Lower lobe of right lung (tissue), 2 donors: Measurements from ENCODE around the gene BTN2A1. TPM values are rescaled to one million over a fixed set of nuclear protein-coding genes. Genes with fewer than 3 reads are reported as not detected.
"Not testable (repeated sequence)": the region's sequence is repeated elsewhere in the genome, so short reads cannot be mapped to it uniquely, and the experiment has no call there.

Experiments used
- ATAC-seq, 2 donors: fragments of 200-7000 bp; cut with Tn5 transposase; one replicate each; pipeline ENCODE4 v1.9.1; 2020 to 2022; ENCODE audit warnings: mild to moderate bottlenecking in 2 of 2, moderate library complexity in 2 of 2
- DNase-seq: peaks from one replicate; pipeline ENCODE4 v3.0.0-alpha.2; 2020
- H3K27ac ChIP-seq: fragments of 200-600 bp; one replicate; pipeline ENCODE4 v1.8.0; 2022
- H3K27me3 ChIP-seq: fragments of 200-600 bp; one replicate; pipeline ENCODE4 v1.8.0; 2022; ENCODE audit warnings: low read depth
- H3K36me3 ChIP-seq: fragments of 200-600 bp; one replicate; pipeline ENCODE4 v1.8.0; 2022; ENCODE audit warnings: mild to moderate bottlenecking
- H3K4me1 ChIP-seq: fragments of 200-600 bp; one replicate; pipeline ENCODE4 v1.8.0; 2022
- H3K4me3 ChIP-seq: fragments of 200-600 bp; one replicate; pipeline ENCODE4 v1.8.0; 2022; ENCODE audit warnings: mild to moderate bottlenecking
- H3K9me3 ChIP-seq: fragments of 200-600 bp; one replicate; pipeline ENCODE4 v1.8.0; 2022
- CTCF ChIP-seq: fragments of 200-600 bp; IDR thresholded peaks from one replicate; pipeline ENCODE4 v1.8.0; 2022; ENCODE audit warnings: antibody characterized with exemption, mild to moderate bottlenecking
- intact Hi-C: fragments of 100-400 bp; cut with DNase I; formaldehyde crosslinking; loops from one replicate; pipeline ENCODE4 v1.11.0; 2022
- total RNA-seq: library from RNA; stranded (reverse); fragmentation: NEBNext Ultra II Directional; extraction: Animal tissue kit (Norgen Biotek cat#: 25700); gene quantifications from one replicate; pipeline ENCODE4 v1.2.1, GENCODE V29; 2021
- donor health status: DM: no; HTN: yes; CAD: no; lungs with severe emphysema.

Gene BTN2A1
- total RNA-seq, 1 donor from 2014 or later = 27.0 TPM

- TF ChIP-seq CTCF = no peak
These were observed 49.9 kb downstream of the BTN2A1 start for GRCh38 chr6:26507658-26508057.

GRCh38 chr6:26511033-26511432, 53.3 kb downstream of the BTN2A1 start:
- H3K27me3 ChIP-seq, DNase-seq, H3K36me3 ChIP-seq, H3K4me1 ChIP-seq, H3K4me3 ChIP-seq, H3K27ac ChIP-seq, ATAC-seq, intact Hi-C loops, H3K9me3 ChIP-seq: not testable (repeated sequence)

More at GRCh38 chr6:26507658-26508057, 49.9 kb downstream of the BTN2A1 start:
- ATAC-seq (no peak), DNase-seq (no peak)
- Histone ChIP-seq H3K27ac (no peak overlapping the region), H3K27me3 (peaks cover 5% of the 10 kb centered on the region), H3K4me1 (no peaks in the 10 kb centered on the region), H3K36me3 (no peaks in the 10 kb centered on the region), H3K9me3 (no peaks in the 10 kb centered on the region), H3K4me3 (no peak overlapping the region)
- intact Hi-C loops = no loop called here

- Histone ChIP-seq H3K36me3 (no peaks in the 10 kb centered on the region), H3K4me3 (no peak overlapping the region), H3K4me1 (peaks cover under 1% of the 10 kb centered on the region), H3K27ac (no peak overlapping the region), H3K27me3 (no peaks in the 10 kb centered on the region), H3K9me3 (no peaks in the 10 kb centered on the region)
- DNase-seq = no peak
- no peak for TF ChIP-seq CTCF
- intact Hi-C loops = no loop called here
- no peak for ATAC-seq
These were observed 57.2 kb downstream of the BTN2A1 start for GRCh38 chr6:26514984-26515383.

GRCh38 chr6:26516481-26517427, 59.0 kb downstream of the BTN2A1 start:
- intact Hi-C loops = no loop called here
- Histone ChIP-seq H3K27ac (no peak overlapping the region), H3K4me3 (no peak overlapping the region), H3K9me3 (no peaks in the 10 kb centered on the region), H3K27me3 (no peaks in the 10 kb centered on the region), H3K36me3 (no peaks in the 10 kb centered on the region), H3K4me1 (peaks cover 6% of the 10 kb centered on the region)
- ATAC-seq (no peak), DNase-seq (no peak)
- no peak for TF ChIP-seq CTCF

Other genes starting within 250 kb of the BTN2A1 start
- gene BTN3A2, start 92.8 kb upstream of the BTN2A1 start, total RNA-seq = 79.2 TPM
- 33.6 TPM for gene BTN2A2, start 74.8 kb upstream of the BTN2A1 start, total RNA-seq
- 53.2 TPM for gene BTN3A1, start 55.7 kb upstream of the BTN2A1 start, total RNA-seq
- 60.2 TPM for gene BTN3A3, start 17.5 kb upstream of the BTN2A1 start, total RNA-seq
- not detected for gene BTN1A1, start 42.3 kb downstream of the BTN2A1 start, total RNA-seq
- gene HMGN4, start 80.4 kb downstream of the BTN2A1 start, total RNA-seq = 42.9 TPM
- gene ABT1, start 139.0 kb downstream of the BTN2A1 start, total RNA-seq = 13.5 TPM
- 25.6 TPM for gene ZNF322, start 201.8 kb downstream of the BTN2A1 start, total RNA-seq